ENCODE measurements around the gene PCDH19.

DNA sequence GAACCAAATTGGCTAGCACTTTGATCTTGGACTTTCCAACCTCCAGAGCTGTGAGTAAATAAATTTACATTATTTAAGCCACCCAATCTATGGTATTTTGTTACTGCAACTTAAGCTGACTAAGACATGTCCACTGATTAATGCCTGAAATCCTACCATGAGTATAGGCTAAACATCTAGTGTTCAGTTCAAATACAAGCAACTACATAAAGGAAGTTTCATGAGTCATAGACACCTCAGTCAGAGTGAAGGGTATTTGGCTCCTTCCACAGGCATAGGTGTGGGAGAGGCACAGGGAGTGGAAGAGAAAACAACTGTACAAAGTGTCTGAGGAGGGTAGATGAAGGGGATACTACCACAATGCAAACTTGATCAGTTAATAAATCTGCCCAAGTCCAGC is 35.5 kb upstream of the PCDH19 start:
- TF ChIP-seq, protein P1, sequence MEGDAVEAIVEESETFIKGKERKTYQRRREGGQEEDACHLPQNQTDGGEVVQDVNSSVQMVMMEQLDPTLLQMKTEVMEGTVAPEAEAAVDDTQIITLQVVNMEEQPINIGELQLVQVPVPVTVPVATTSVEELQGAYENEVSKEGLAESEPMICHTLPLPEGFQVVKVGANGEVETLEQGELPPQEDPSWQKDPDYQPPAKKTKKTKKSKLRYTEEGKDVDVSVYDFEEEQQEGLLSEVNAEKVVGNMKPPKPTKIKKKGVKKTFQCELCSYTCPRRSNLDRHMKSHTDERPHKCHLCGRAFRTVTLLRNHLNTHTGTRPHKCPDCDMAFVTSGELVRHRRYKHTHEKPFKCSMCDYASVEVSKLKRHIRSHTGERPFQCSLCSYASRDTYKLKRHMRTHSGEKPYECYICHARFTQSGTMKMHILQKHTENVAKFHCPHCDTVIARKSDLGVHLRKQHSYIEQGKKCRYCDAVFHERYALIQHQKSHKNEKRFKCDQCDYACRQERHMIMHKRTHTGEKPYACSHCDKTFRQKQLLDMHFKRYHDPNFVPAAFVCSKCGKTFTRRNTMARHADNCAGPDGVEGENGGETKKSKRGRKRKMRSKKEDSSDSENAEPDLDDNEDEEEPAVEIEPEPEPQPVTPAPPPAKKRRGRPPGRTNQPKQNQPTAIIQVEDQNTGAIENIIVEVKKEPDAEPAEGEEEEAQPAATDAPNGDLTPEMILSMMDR (IDR thresholded peaks at IDR 0.05; ENCODE audit: poor library complexity, severe bottlenecking): no peak
- TF ChIP-seq EP300 (conservative IDR thresholded peaks at IDR 0.05; ENCODE audit: poor library complexity, severe bottlenecking): no peak
- TF ChIP-seq POLR2AphosphoS5 (IDR thresholded peaks at IDR 0.05): no peak
- TF ChIP-seq EZH2 (IDR thresholded peaks at IDR 0.05; ENCODE audit: borderline replicate concordance, insufficient read depth, low read length, poor library complexity, severe bottlenecking): no peak
- no peak for TF ChIP-seq TAF1 (IDR thresholded peaks at IDR 0.05; ENCODE audit: low read depth)
- TF ChIP-seq SMC3 (conservative IDR thresholded peaks at IDR 0.05; ENCODE audit: poor library complexity): no peak
- TF ChIP-seq, protein P2, sequence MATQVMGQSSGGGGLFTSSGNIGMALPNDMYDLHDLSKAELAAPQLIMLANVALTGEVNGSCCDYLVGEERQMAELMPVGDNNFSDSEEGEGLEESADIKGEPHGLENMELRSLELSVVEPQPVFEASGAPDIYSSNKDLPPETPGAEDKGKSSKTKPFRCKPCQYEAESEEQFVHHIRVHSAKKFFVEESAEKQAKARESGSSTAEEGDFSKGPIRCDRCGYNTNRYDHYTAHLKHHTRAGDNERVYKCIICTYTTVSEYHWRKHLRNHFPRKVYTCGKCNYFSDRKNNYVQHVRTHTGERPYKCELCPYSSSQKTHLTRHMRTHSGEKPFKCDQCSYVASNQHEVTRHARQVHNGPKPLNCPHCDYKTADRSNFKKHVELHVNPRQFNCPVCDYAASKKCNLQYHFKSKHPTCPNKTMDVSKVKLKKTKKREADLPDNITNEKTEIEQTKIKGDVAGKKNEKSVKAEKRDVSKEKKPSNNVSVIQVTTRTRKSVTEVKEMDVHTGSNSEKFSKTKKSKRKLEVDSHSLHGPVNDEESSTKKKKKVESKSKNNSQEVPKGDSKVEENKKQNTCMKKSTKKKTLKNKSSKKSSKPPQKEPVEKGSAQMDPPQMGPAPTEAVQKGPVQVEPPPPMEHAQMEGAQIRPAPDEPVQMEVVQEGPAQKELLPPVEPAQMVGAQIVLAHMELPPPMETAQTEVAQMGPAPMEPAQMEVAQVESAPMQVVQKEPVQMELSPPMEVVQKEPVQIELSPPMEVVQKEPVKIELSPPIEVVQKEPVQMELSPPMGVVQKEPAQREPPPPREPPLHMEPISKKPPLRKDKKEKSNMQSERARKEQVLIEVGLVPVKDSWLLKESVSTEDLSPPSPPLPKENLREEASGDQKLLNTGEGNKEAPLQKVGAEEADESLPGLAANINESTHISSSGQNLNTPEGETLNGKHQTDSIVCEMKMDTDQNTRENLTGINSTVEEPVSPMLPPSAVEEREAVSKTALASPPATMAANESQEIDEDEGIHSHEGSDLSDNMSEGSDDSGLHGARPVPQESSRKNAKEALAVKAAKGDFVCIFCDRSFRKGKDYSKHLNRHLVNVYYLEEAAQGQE (IDR thresholded peaks at IDR 0.05; ENCODE audit: borderline replicate concordance): no peak
- no peak for TF ChIP-seq RAD21 (conservative IDR thresholded peaks at IDR 0.05)
- TF ChIP-seq MXI1 (conservative IDR thresholded peaks at IDR 0.05; ENCODE audit: poor library complexity, severe bottlenecking): no peak

Measured in neural cell (in vitro differentiated cells).